Fibroblast of lung (primary cell): ENCODE data around the gene LRRC46. TPM values are rescaled to one million over a fixed set of nuclear protein-coding genes. Genes with fewer than 3 reads are reported as not detected.

ENCODE experiments used
- DNase-seq, 2 donors: peaks; one replicate each; pipeline versions ENCODE4 v3.0.0 to v3.0.0-alpha.2; 2010; ENCODE audit warnings: low read depth in 2 of 2
- H2AFZ ChIP-seq: 2 replicates; pipeline ENCODE4 v1.5.1; 2012; ENCODE audit warnings: low read length, control low read depth, inconsistent platforms
- H3K27ac ChIP-seq: 2 replicates; pipeline ENCODE4 v1.5.1; 2011; ENCODE audit warnings: low read length, control low read depth; ENCODE audit not compliant: insufficient read depth
- H3K27me3 ChIP-seq: 2 replicates; pipeline ENCODE4 v1.5.1; 2011; ENCODE audit warnings: mild to moderate bottlenecking, low read length; ENCODE audit not compliant: control insufficient read depth, insufficient read depth
- H3K36me3 ChIP-seq: 2 replicates; pipeline ENCODE4 v1.5.1; 2011; ENCODE audit warnings: low read length; ENCODE audit not compliant: control insufficient read depth, insufficient read depth
- H3K4me1 ChIP-seq: 2 replicates; pipeline ENCODE4 v1.5.1; 2011; ENCODE audit warnings: low read length; ENCODE audit not compliant: control insufficient read depth, insufficient read depth; ENCODE audit errors: extremely low read depth
- H3K4me2 ChIP-seq: 2 replicates; pipeline ENCODE4 v1.5.1; 2011; ENCODE audit warnings: low read length, control low read depth; ENCODE audit not compliant: insufficient read depth; ENCODE audit errors: extremely low read depth
- H3K4me3 ChIP-seq, 4 experiments: fragments of 200-600 bp in 1 of 4; sonication (generic) in 1 of 4; replicated peaks in 1 of 4; 2 replicates each; pipeline ENCODE4 v1.5.1; 2011 to 2016; ENCODE audit warnings: low read length in 4 of 4, low read depth in 3 of 4, mild to moderate bottlenecking in 3 of 4, control low read depth in 2 of 4, inconsistent platforms in 1 of 4, mixed read lengths in 1 of 4; ENCODE audit not compliant: insufficient read depth in 1 of 4; ENCODE audit errors: control extremely low read depth in 1 of 4
- H3K79me2 ChIP-seq: 2 replicates; pipeline ENCODE4 v1.5.1; 2012; ENCODE audit warnings: mild to moderate bottlenecking, low read length, inconsistent platforms; ENCODE audit not compliant: control insufficient read depth, insufficient read depth
- H3K9ac ChIP-seq: 2 replicates; pipeline ENCODE4 v1.5.1; 2011; ENCODE audit warnings: mild to moderate bottlenecking, low read length, control low read depth; ENCODE audit not compliant: insufficient read depth
- H3K9me3 ChIP-seq: 2 replicates; pipeline ENCODE4 v1.5.1; 2012; ENCODE audit warnings: low read depth, low read length; ENCODE audit not compliant: control insufficient read depth, insufficient read depth
- H4K20me1 ChIP-seq: 2 replicates; pipeline ENCODE4 v1.5.1; 2011; ENCODE audit warnings: low read length; ENCODE audit not compliant: control insufficient read depth, insufficient read depth; ENCODE audit errors: extremely low read depth
- EZH2 ChIP-seq: IDR thresholded peaks from 2 replicates; pipeline ENCODE4 v1.5.1; 2012; ENCODE audit warnings: low read length, control low read depth, mild to moderate bottlenecking; ENCODE audit errors: missing control alignments
- polyA plus RNA-seq, 2 donors: library from polyadenylated mRNA; depleted of rRNA in 1 of 2; stranded (reverse) in 1 of 2; unstranded in 1 of 2; fragments of >200 nt; gene quantifications; 2 replicates each; pipeline ENCODE4 v1.2.1, GENCODE V29; 2011 to 2012; ENCODE audit warnings: missing spikeins in 1 of 2
- total RNA-seq: library from RNA; depleted of rRNA; stranded (reverse); fragments of >200 nt; gene quantifications from 2 replicates; pipeline ENCODE4 v1.2.1, GENCODE V29; 2014
- TF ChIP-seq, protein P1 (sequence below), 2 donors: IDR thresholded peaks in 1 of 2; conservative IDR thresholded peaks in 1 of 2; 1 replicate in 1 of 2; 2 replicates in 1 of 2; pipeline ENCODE4 v1.5.1; 2011 to 2012; ENCODE audit warnings: low read length in 2 of 2, control low read depth in 1 of 2, inconsistent platforms in 1 of 2, low read depth in 1 of 2, mild to moderate bottlenecking in 1 of 2

The LRRC46 gene
- total and polyA plus RNA-seq, 2 donors (not counting 1 experiment from before 2014, with no cell fraction given) = under 0.01 to 0.19 TPM

DNA sequence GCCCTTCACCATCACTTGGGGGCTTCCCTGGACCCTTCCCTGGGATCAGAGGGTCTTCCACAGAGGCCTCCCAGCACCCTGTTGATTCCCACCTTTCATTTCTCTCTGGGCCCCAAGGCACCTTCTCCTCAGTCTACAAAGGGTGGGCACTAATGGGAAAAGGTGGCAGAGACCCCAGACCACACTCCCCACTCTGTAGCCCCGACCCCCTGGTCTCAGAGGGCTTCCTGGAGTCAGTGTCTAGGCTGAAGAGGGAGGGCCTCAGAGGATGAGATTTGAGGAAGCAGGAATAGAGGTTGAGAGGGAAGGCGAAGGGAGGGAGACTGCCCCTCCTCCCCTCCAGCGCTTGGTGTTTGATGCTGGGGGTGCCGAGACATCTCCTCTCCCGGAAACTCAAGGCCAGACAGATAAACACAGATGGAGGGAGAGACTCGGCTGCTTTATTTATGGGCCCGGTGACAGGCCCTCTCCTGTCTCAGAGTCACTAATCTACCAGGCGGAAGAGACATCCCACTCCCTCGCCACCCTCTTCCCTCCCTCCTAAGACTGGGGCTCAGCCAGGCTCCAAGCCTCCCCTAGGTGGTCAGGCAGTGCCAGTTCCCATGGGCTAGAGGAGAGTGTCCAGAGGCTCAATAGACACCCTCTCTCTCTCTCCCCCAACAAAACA lies 46.0 kb downstream of the LRRC46 start:
- Histone ChIP-seq H4K20me1 (no peaks in the 10 kb centered on the region), H2AFZ (no peak overlapping the region), H3K27me3 (peaks cover 22% of the 10 kb centered on the region), H3K79me2 (no peaks in the 10 kb centered on the region), H3K4me3 (no peak overlapping the region), H3K36me3 (no peaks in the 10 kb centered on the region), H3K9me3 (no peaks in the 10 kb centered on the region), H3K4me2 (no peak overlapping the region), H3K4me1 (peaks cover under 1% of the 10 kb centered on the region), H3K9ac (no peak overlapping the region), H3K27ac (no peak overlapping the region)
- no peak for DNase-seq
- TF ChIP-seq EZH2 = no peak
- TF ChIP-seq, protein P1, sequence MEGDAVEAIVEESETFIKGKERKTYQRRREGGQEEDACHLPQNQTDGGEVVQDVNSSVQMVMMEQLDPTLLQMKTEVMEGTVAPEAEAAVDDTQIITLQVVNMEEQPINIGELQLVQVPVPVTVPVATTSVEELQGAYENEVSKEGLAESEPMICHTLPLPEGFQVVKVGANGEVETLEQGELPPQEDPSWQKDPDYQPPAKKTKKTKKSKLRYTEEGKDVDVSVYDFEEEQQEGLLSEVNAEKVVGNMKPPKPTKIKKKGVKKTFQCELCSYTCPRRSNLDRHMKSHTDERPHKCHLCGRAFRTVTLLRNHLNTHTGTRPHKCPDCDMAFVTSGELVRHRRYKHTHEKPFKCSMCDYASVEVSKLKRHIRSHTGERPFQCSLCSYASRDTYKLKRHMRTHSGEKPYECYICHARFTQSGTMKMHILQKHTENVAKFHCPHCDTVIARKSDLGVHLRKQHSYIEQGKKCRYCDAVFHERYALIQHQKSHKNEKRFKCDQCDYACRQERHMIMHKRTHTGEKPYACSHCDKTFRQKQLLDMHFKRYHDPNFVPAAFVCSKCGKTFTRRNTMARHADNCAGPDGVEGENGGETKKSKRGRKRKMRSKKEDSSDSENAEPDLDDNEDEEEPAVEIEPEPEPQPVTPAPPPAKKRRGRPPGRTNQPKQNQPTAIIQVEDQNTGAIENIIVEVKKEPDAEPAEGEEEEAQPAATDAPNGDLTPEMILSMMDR (conservative IDR thresholded peaks at IDR 0.05 in 1 of 2, IDR thresholded peaks at IDR 0.05 in 1 of 2; ENCODE audit: low read depth in 1 of 2, low read length in 2 of 2) = no peak

DNA sequence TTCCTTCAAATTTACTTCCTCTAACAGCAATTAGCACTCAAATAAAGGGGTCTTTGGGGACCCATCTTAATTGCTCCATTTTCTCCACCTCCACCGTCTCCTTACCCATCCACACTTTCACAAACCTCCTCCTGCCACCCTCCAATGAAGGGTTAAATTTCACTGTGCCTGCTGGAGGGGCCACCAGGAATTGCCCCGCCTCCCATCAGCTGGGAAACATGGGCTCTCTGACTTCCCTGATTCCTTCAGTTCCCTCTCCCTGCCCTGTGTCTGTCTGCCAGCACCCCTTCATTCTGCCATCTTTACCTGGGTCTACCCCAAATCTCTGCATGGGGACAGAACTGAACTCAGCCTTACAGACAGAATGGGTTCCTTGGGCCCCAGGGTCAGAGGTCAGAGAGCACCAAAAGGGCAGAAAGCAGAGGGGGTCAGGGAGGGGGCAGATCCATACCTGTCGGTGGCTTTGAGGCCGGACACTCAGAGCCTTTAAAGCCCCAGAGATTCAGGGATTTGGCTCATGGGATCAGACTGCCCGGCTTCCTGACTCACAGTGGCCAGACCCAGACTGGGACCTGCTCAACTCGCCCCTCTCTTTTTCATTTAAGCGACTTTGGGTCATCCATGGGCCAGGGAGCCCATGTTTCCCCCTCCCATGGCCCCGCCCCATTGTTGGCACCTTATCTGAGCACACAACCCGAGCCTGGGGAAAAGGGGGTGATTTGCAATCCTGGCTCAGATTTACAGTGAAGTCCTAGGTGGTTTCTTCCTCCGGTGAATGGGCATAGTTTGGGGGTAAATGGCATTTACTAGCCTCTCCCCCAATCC lies 46.9 kb downstream of the LRRC46 start:
- Histone ChIP-seq H3K4me3 (no peak overlapping the region), H4K20me1 (no peaks in the 10 kb centered on the region), H3K9ac (no peak overlapping the region), H3K27me3 (peaks cover 15% of the 10 kb centered on the region), H3K79me2 (no peaks in the 10 kb centered on the region), H2AFZ (no peak overlapping the region), H3K27ac (no peak overlapping the region), H3K9me3 (no peaks in the 10 kb centered on the region), H3K4me2 (no peak overlapping the region), H3K4me1 (peaks cover 2% of the 10 kb centered on the region), H3K36me3 (no peaks in the 10 kb centered on the region)
- DNase-seq = peak in 1 of 2 donors; percentile 48
- TF ChIP-seq EZH2 = no peak
- TF ChIP-seq, protein P1 (conservative IDR thresholded peaks at IDR 0.05 in 1 of 2, IDR thresholded peaks at IDR 0.05 in 1 of 2; ENCODE audit: low read depth in 1 of 2, low read length in 2 of 2) = no peak

DNA sequence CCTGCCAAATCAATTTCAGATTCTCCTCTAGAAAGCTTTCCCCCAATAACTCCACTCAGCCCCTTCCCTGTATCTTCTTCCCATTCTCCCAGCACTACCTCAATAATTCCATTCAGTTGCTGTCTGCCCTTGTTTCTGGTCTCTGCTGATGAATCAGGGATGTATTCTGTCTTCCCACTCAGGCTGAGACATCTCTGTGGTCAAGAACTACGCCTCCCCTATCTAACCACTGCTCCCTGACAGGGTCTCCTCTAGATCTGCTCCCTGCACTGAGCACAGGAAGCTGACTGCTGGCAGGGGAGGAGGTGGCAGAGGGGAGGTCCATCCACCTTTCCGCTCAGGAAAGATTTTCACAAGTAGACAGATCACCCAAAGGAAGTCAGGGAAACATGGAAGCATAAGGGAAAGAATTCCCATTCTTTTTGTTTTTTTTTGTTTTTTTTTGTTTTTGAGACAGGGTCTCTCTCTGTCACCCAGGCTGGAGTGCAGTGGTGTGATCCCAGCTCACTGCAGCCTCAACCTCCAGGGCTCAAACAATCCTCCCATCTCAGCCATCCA lies 47.6 kb downstream of the LRRC46 start:
- H3K4me2 ChIP-seq = no peak overlapping the region
- TF ChIP-seq EZH2 = no peak
- TF ChIP-seq, protein P1 (conservative IDR thresholded peaks at IDR 0.05 in 1 of 2, IDR thresholded peaks at IDR 0.05 in 1 of 2; ENCODE audit: low read depth in 1 of 2, low read length in 2 of 2) = no peak
- peak in 1 of 2 donors; percentile 87 for DNase-seq

More for the DNA sequence above, 47.6 kb downstream of the LRRC46 start:
- no peaks in the 10 kb centered on the region for H4K20me1 ChIP-seq
- no peaks in the 10 kb centered on the region for H3K9me3 ChIP-seq
- H2AFZ ChIP-seq = no peak overlapping the region
- peaks cover 13% of the 10 kb centered on the region for H3K27me3 ChIP-seq
- peaks cover 2% of the 10 kb centered on the region for H3K4me1 ChIP-seq
- no peak overlapping the region for H3K9ac ChIP-seq
- H3K4me3 ChIP-seq = no peak overlapping the region
- H3K27ac ChIP-seq = no peak overlapping the region
- H3K79me2 ChIP-seq = no peaks in the 10 kb centered on the region
- no peaks in the 10 kb centered on the region for H3K36me3 ChIP-seq
